ENCODE results near the gene FLVCR2. TPM values are rescaled to one million over a fixed set of nuclear protein-coding genes. Genes with fewer than 3 reads are reported as not detected.

Gene FLVCR2
- total and polyA plus RNA-seq, 2 donors (not counting 1 experiment from before 2014, with no cell fraction given) = 7.0 to 7.3 TPM

DNA sequence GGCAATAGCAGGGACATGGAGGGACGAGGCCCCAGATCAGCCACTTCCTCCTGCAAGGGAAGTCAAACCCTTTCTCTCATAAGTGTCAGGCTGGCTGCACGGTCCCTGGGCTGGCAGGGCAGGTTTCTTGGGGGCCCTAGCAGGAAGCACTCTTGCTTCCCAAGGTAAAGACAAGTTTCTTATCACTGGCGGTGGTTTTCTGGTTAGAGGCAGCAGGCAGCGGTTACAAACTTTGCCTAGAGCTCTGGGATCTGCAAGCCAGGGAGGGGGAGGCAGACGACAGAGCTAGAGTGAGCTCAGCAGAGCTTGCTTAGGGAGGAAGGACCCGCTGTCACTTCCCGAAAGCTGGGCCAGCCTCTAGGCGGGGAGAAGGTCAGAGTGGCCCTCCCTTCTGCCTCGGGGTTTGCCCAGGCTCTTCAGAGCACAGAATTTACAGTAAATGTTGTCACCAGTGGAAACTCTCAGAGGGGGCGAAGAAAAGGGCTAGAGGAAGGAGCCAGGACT, 35.8 kb upstream of the FLVCR2 start:
- TF ChIP-seq, protein P1, sequence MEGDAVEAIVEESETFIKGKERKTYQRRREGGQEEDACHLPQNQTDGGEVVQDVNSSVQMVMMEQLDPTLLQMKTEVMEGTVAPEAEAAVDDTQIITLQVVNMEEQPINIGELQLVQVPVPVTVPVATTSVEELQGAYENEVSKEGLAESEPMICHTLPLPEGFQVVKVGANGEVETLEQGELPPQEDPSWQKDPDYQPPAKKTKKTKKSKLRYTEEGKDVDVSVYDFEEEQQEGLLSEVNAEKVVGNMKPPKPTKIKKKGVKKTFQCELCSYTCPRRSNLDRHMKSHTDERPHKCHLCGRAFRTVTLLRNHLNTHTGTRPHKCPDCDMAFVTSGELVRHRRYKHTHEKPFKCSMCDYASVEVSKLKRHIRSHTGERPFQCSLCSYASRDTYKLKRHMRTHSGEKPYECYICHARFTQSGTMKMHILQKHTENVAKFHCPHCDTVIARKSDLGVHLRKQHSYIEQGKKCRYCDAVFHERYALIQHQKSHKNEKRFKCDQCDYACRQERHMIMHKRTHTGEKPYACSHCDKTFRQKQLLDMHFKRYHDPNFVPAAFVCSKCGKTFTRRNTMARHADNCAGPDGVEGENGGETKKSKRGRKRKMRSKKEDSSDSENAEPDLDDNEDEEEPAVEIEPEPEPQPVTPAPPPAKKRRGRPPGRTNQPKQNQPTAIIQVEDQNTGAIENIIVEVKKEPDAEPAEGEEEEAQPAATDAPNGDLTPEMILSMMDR (conservative IDR thresholded peaks at IDR 0.05 in 1 of 2, IDR thresholded peaks at IDR 0.05 in 1 of 2; ENCODE audit: low read depth in 1 of 2, low read length in 2 of 2) = no peak
- Histone ChIP-seq H4K20me1 (ENCODE audit: control insufficient read depth, extremely low read depth, insufficient read depth, low read length) (no peaks in the 10 kb centered on the region), H3K4me1 (ENCODE audit: control insufficient read depth, extremely low read depth, insufficient read depth, low read length) (no peaks in the 10 kb centered on the region), H3K27me3 (ENCODE audit: control insufficient read depth, insufficient read depth, low read length) (no peaks in the 10 kb centered on the region), H3K79me2 (ENCODE audit: control insufficient read depth, insufficient read depth, low read length) (no peaks in the 10 kb centered on the region), H3K9ac (ENCODE audit: insufficient read depth, low read length) (no peak overlapping the region), H3K9me3 (ENCODE audit: control insufficient read depth, insufficient read depth, low read depth, low read length) (no peaks in the 10 kb centered on the region), H3K4me2 (ENCODE audit: extremely low read depth, insufficient read depth, low read length) (no peak overlapping the region), H3K4me3 (replicated peaks in 1 of 4; ENCODE audit: control extremely low read depth in 1 of 4, insufficient read depth in 1 of 4, low read depth in 3 of 4, low read length in 4 of 4) (no peak overlapping the region), H2AFZ (ENCODE audit: low read length) (no peak overlapping the region), H3K27ac (ENCODE audit: insufficient read depth, low read length) (no peak overlapping the region), H3K36me3 (ENCODE audit: control insufficient read depth, insufficient read depth, low read length) (no peaks in the 10 kb centered on the region)
- peak; percentile 26 to 33 for DNase-seq (ENCODE audit: low read depth in 2 of 2)

DNA sequence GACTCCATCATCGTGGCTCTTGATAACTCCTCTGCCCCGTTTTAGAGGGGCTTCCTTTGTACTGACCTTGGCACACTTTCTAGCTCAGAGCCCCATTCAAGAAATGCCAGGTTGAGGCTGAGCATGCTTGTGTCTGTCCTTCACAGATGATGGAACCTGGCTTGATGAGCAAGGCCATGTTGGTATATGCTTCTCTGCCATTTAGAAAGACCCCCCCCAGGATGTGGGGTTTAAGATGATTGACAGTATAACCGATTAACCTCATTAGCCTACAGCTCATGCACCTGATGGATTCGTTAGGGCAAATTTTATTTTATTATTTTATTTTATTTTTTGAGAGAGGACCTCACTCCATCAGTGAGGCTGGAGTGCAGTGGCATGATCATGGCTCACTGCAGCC, 35.2 kb upstream of the FLVCR2 start:
- Histone ChIP-seq H3K27me3 (ENCODE audit: control insufficient read depth, insufficient read depth, low read length) (no peaks in the 10 kb centered on the region), H3K27ac (ENCODE audit: insufficient read depth, low read length) (no peak overlapping the region), H3K79me2 (ENCODE audit: control insufficient read depth, insufficient read depth, low read length) (no peaks in the 10 kb centered on the region), H3K4me3 (replicated peaks in 1 of 4; ENCODE audit: control extremely low read depth in 1 of 4, insufficient read depth in 1 of 4, low read depth in 3 of 4, low read length in 4 of 4) (no peak overlapping the region), H3K9ac (ENCODE audit: insufficient read depth, low read length) (no peak overlapping the region), H3K4me2 (ENCODE audit: extremely low read depth, insufficient read depth, low read length) (no peak overlapping the region), H2AFZ (ENCODE audit: low read length) (no peak overlapping the region), H4K20me1 (ENCODE audit: control insufficient read depth, extremely low read depth, insufficient read depth, low read length) (no peaks in the 10 kb centered on the region), H3K9me3 (ENCODE audit: control insufficient read depth, insufficient read depth, low read depth, low read length) (no peaks in the 10 kb centered on the region), H3K36me3 (ENCODE audit: control insufficient read depth, insufficient read depth, low read length) (no peaks in the 10 kb centered on the region), H3K4me1 (ENCODE audit: control insufficient read depth, extremely low read depth, insufficient read depth, low read length) (no peaks in the 10 kb centered on the region)
- no peak for DNase-seq (ENCODE audit: low read depth in 2 of 2)
- TF ChIP-seq, protein P1 (conservative IDR thresholded peaks at IDR 0.05 in 1 of 2, IDR thresholded peaks at IDR 0.05 in 1 of 2; ENCODE audit: low read depth in 1 of 2, low read length in 2 of 2) = no peak
- no peak for TF ChIP-seq EZH2 (IDR thresholded peaks at IDR 0.05; ENCODE audit: low read length, missing control alignments)

DNA sequence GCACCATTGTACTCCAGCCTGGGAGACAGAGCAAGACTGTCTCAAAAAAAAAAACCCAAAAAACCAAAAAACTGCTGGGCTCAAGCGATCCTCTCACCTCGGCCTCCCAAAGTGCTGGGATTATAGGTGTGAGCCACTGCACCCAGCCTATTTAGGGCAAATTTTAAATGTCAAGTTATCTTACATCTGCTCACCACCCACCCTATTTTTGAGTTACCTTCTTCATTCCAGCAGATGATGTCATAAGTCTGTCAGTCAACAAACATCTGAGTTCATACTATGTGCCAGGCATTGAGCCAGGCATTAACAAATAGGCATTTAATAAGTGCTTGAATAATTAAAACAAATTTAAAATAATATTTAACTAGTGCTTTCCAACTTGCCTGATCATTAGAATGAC, 34.6 kb upstream of the FLVCR2 start:
- Histone ChIP-seq H4K20me1 (ENCODE audit: control insufficient read depth, extremely low read depth, insufficient read depth, low read length) (no peaks in the 10 kb centered on the region), H3K79me2 (ENCODE audit: control insufficient read depth, insufficient read depth, low read length) (no peaks in the 10 kb centered on the region), H3K4me1 (ENCODE audit: control insufficient read depth, extremely low read depth, insufficient read depth, low read length) (no peaks in the 10 kb centered on the region), H3K27ac (ENCODE audit: insufficient read depth, low read length) (no peak overlapping the region), H3K27me3 (ENCODE audit: control insufficient read depth, insufficient read depth, low read length) (no peaks in the 10 kb centered on the region), H3K9me3 (ENCODE audit: control insufficient read depth, insufficient read depth, low read depth, low read length) (no peaks in the 10 kb centered on the region), H3K36me3 (ENCODE audit: control insufficient read depth, insufficient read depth, low read length) (no peaks in the 10 kb centered on the region), H3K4me2 (ENCODE audit: extremely low read depth, insufficient read depth, low read length) (no peak overlapping the region), H2AFZ (ENCODE audit: low read length) (no peak overlapping the region), H3K9ac (ENCODE audit: insufficient read depth, low read length) (no peak overlapping the region), H3K4me3 (replicated peaks in 1 of 4; ENCODE audit: control extremely low read depth in 1 of 4, insufficient read depth in 1 of 4, low read depth in 3 of 4, low read length in 4 of 4) (no peak overlapping the region)
- TF ChIP-seq, protein P1 (conservative IDR thresholded peaks at IDR 0.05 in 1 of 2, IDR thresholded peaks at IDR 0.05 in 1 of 2; ENCODE audit: low read depth in 1 of 2, low read length in 2 of 2) = no peak
- TF ChIP-seq EZH2 (IDR thresholded peaks at IDR 0.05; ENCODE audit: low read length, missing control alignments) = no peak
- no peak for DNase-seq (ENCODE audit: low read depth in 2 of 2)

Data from fibroblast of lung (primary cell).